Neuronal stem cell (in vitro differentiated cells): ENCODE measurements around the gene RSBN1.

ENCODE experiments used
- DNase-seq: peaks from one replicate; pipeline ENCODE4 v3.0.0-alpha.2; 2013; ENCODE audit warnings: low spot score
- H2AFZ ChIP-seq: one replicate; pipeline ENCODE4 v1.6.1; 2013; ENCODE audit warnings: mild to moderate bottlenecking, low read length, inconsistent platforms
- H2AK5ac ChIP-seq: 2 replicates; pipeline ENCODE4 v1.6.1; 2013; ENCODE audit warnings: low read depth, mild to moderate bottlenecking, inconsistent platforms, low read length, moderate library complexity, mixed read lengths
- H2BK120ac ChIP-seq: 2 replicates; pipeline ENCODE4 v1.6.1; 2013; ENCODE audit warnings: low read depth, mild to moderate bottlenecking, inconsistent platforms, low read length, moderate library complexity, mixed read lengths
- H2BK12ac ChIP-seq: one replicate; pipeline ENCODE4 v1.6.1; 2013; ENCODE audit warnings: low read length, inconsistent platforms
- H2BK15ac ChIP-seq: 2 replicates; pipeline ENCODE4 v1.6.1; 2013; ENCODE audit warnings: mild to moderate bottlenecking, low read length, inconsistent platforms, mixed read lengths
- H2BK5ac ChIP-seq: one replicate; pipeline ENCODE4 v1.6.1; 2013; ENCODE audit warnings: inconsistent platforms, mild to moderate bottlenecking, low read length, moderate library complexity
- H3K14ac ChIP-seq: one replicate; pipeline ENCODE4 v1.6.1; 2013; ENCODE audit warnings: low read length, inconsistent platforms
- H3K18ac ChIP-seq: 2 replicates; pipeline ENCODE4 v1.6.1; 2013; ENCODE audit warnings: low read length, inconsistent platforms
- H3K23ac ChIP-seq: 2 replicates; pipeline ENCODE4 v1.6.1; 2013; ENCODE audit warnings: low read depth, mild to moderate bottlenecking, mixed read lengths, low read length, inconsistent platforms; ENCODE audit not compliant: poor library complexity
- H3K27ac ChIP-seq: replicated peaks from 3 replicates; pipeline ENCODE4 v1.5.1; 2013; ENCODE audit warnings: low read length, inconsistent platforms
- H3K27me3 ChIP-seq, 3 experiments: 2 replicates each; pipeline ENCODE4 v1.6.1; 2013; ENCODE audit warnings: low read length in 3 of 3, mild to moderate bottlenecking in 2 of 3, inconsistent platforms in 1 of 3, low read depth in 1 of 3, mixed read lengths in 1 of 3, moderate library complexity in 1 of 3; ENCODE audit not compliant: control insufficient read depth in 3 of 3, insufficient read depth in 3 of 3
- H3K36me3 ChIP-seq, 2 donors: replicated peaks in 1 of 2; 2 replicates each; pipeline ENCODE4 v1.6.1; 2013; ENCODE audit warnings: low read length in 2 of 2; ENCODE audit not compliant: control insufficient read depth in 2 of 2, insufficient read depth in 2 of 2
- H3K4ac ChIP-seq: 2 replicates; pipeline ENCODE4 v1.6.1; 2013; ENCODE audit warnings: inconsistent platforms, mild to moderate bottlenecking, low read length, moderate library complexity
- H3K4me1 ChIP-seq, 2 donors: 1 replicate in 1 of 2; 2 replicates in 1 of 2; pipeline ENCODE4 v1.6.1; 2013; ENCODE audit warnings: low read length in 2 of 2, low read depth in 1 of 2; ENCODE audit not compliant: control insufficient read depth in 2 of 2, insufficient read depth in 1 of 2
- H3K4me2 ChIP-seq: one replicate; pipeline ENCODE4 v1.6.1; 2013; ENCODE audit warnings: mild to moderate bottlenecking, low read length, inconsistent platforms; ENCODE audit not compliant: insufficient read depth, poor library complexity, severe bottlenecking
- H3K4me3 ChIP-seq, 2 donors: 2 replicates each; pipeline ENCODE4 v1.5.1; 2013; ENCODE audit warnings: low read length in 2 of 2, mild to moderate bottlenecking in 2 of 2, inconsistent platforms in 1 of 2, moderate library complexity in 1 of 2
- H3K79me1 ChIP-seq: one replicate; pipeline ENCODE4 v1.6.1; 2013; ENCODE audit warnings: low read depth, mild to moderate bottlenecking, inconsistent platforms, low read length, moderate library complexity
- H3K9ac ChIP-seq: one replicate; pipeline ENCODE4 v1.6.1; 2013; ENCODE audit warnings: mild to moderate bottlenecking, low read depth, low read length, inconsistent platforms; ENCODE audit not compliant: poor library complexity
- H3K9me3 ChIP-seq, 2 donors: replicated peaks in 1 of 2; 2 replicates each; pipeline versions ENCODE3 to v1.6.1; 2013; ENCODE audit warnings: low read length in 2 of 2, mild to moderate bottlenecking in 2 of 2, inconsistent platforms in 1 of 2, low read depth in 1 of 2, mixed read lengths in 1 of 2, moderate library complexity in 1 of 2; ENCODE audit not compliant: control insufficient read depth in 2 of 2, insufficient read depth in 1 of 2
- H4K8ac ChIP-seq: one replicate; pipeline ENCODE4 v1.6.1; 2013; ENCODE audit warnings: low read depth, mild to moderate bottlenecking, inconsistent platforms, low read length, moderate library complexity
- H4K91ac ChIP-seq: one replicate; pipeline ENCODE4 v1.6.1; 2013; ENCODE audit warnings: low read length, low read depth, mild to moderate bottlenecking, inconsistent platforms; ENCODE audit not compliant: poor library complexity
- WGBS, 2 donors: extraction: QIAGEN DNeasy Blood & Tissue Kit; methylation state at CpG; one replicate each; pipeline ENCODE4 v1.1.7; 2013; ENCODE audit warnings: missing lambda C conversion rate in 2 of 2, mixed read lengths in 1 of 2; ENCODE audit not compliant: insufficient read length in 2 of 2, insufficient replicate concordance in 1 of 2; ENCODE audit errors: extremely low coverage in 2 of 2; 5-methylcytosine and 5-hydroxymethylcytosine counted together

The RSBN1 gene

GRCh38 chr1:113793878-113794834 lies 18.1 kb downstream of the RSBN1 start:
- Histone ChIP-seq H4K8ac (no peak overlapping the region), H2BK120ac (no peak overlapping the region), H3K4me2 (no peak overlapping the region), H2AFZ (no peak overlapping the region), H2BK15ac (no peak overlapping the region), H2AK5ac (no peak overlapping the region), H2BK5ac (no peak overlapping the region), H3K9ac (no peak overlapping the region), H3K14ac (no peak overlapping the region), H3K9me3 (peaks cover 0 to 3% of the 10 kb centered on the region in 2 donors), H3K36me3 (peaks cover 8 to 76% of the 10 kb centered on the region in 2 donors), H3K23ac (no peak overlapping the region), H4K91ac (no peak overlapping the region), H3K4ac (no peak overlapping the region), H3K27ac (no peak overlapping the region), H2BK12ac (no peak overlapping the region), H3K4me3 (no peak overlapping the region), H3K27me3 (no peaks in the 10 kb centered on the region), H3K4me1 (peaks cover 0 to under 1% of the 10 kb centered on the region in 2 donors), H3K79me1 (no peaks in the 10 kb centered on the region), H3K18ac (no peak overlapping the region)
- no CpG with 5 or more reads among the region's 9 CpGs for WGBS, 2 donors
- DNase-seq, result no peak

GRCh38 chr1:113792986-113793385 lies 19.3 kb downstream of the RSBN1 start:
- no peak overlapping the region for H2BK120ac ChIP-seq
- no peak overlapping the region for H3K4ac ChIP-seq
- no peak overlapping the region for H3K4me2 ChIP-seq
- H2BK12ac ChIP-seq, result no peak overlapping the region
- H3K23ac ChIP-seq, result no peak overlapping the region
- no peak overlapping the region for H2AFZ ChIP-seq
- H3K4me1 ChIP-seq, result peaks cover 0 to 1% of the 10 kb centered on the region in 2 donors
- no CpG with 5 or more reads among the region's 1 CpG for WGBS, 2 donors
- H2BK5ac ChIP-seq, result no peak overlapping the region
- peaks cover 0 to 8% of the 10 kb centered on the region in 2 donors for H3K9me3 ChIP-seq
- H3K36me3 ChIP-seq, result peaks cover 8 to 81% of the 10 kb centered on the region in 2 donors
- DNase-seq, result no peak
- no peak overlapping the region for H2BK15ac ChIP-seq
- no peak overlapping the region for H3K4me3 ChIP-seq
- H3K79me1 ChIP-seq, result no peaks in the 10 kb centered on the region
- H4K8ac ChIP-seq, result no peak overlapping the region
- no peak overlapping the region for H3K27ac ChIP-seq
- no peak overlapping the region for H3K18ac ChIP-seq
- H2AK5ac ChIP-seq, result no peak overlapping the region
- H3K27me3 ChIP-seq, result no peaks in the 10 kb centered on the region
- H3K9ac ChIP-seq, result no peak overlapping the region
- no peak overlapping the region for H3K14ac ChIP-seq
- H4K91ac ChIP-seq, result no peak overlapping the region

- H3K9ac ChIP-seq, result no peak overlapping the region
- H3K14ac ChIP-seq, result no peak overlapping the region
- no peak overlapping the region for H4K8ac ChIP-seq
- no peak overlapping the region for H3K4ac ChIP-seq
- H2AK5ac ChIP-seq, result no peak overlapping the region
- no peak overlapping the region for H2BK120ac ChIP-seq
- no peak overlapping the region for H3K18ac ChIP-seq
- H3K9me3 ChIP-seq, result peaks cover 0 to 8% of the 10 kb centered on the region in 2 donors
- H3K79me1 ChIP-seq, result no peaks in the 10 kb centered on the region
- no peak for DNase-seq
- no CpG with 5 or more reads among the region's 5 CpGs for WGBS, 2 donors
- no peak overlapping the region for H3K4me3 ChIP-seq
- H2BK5ac ChIP-seq, result no peak overlapping the region
- no peak overlapping the region for H4K91ac ChIP-seq
- H3K36me3 ChIP-seq, result peaks cover 7 to 80% of the 10 kb centered on the region in 2 donors
- peaks cover 0 to 1% of the 10 kb centered on the region in 2 donors for H3K4me1 ChIP-seq
- no peaks in the 10 kb centered on the region for H3K27me3 ChIP-seq
- no peak overlapping the region for H2AFZ ChIP-seq
- no peak overlapping the region for H2BK15ac ChIP-seq
- H3K4me2 ChIP-seq, result no peak overlapping the region
- H3K27ac ChIP-seq, result no peak overlapping the region
- H3K23ac ChIP-seq, result no peak overlapping the region
- H2BK12ac ChIP-seq, result no peak overlapping the region
Observed at GRCh38 chr1:113792471-113792870, 19.8 kb downstream of the RSBN1 start.

- Histone ChIP-seq H2AK5ac (no peak overlapping the region), H3K27ac (no peak overlapping the region), H3K14ac (no peak overlapping the region), H3K4me2 (no peak overlapping the region), H2BK12ac (no peak overlapping the region), H3K4me3 (no peak overlapping the region), H3K79me1 (no peaks in the 10 kb centered on the region), H3K9me3 (peaks cover 0 to 8% of the 10 kb centered on the region in 2 donors), H2BK15ac (no peak overlapping the region), H3K9ac (no peak overlapping the region), H4K8ac (no peak overlapping the region), H4K91ac (no peak overlapping the region), H3K23ac (no peak overlapping the region), H2BK120ac (no peak overlapping the region), H3K4ac (no peak overlapping the region), H2AFZ (no peak overlapping the region), H3K36me3 (peaks cover 0 to 58% of the 10 kb centered on the region in 2 donors), H3K18ac (no peak overlapping the region), H3K4me1 (peaks cover 0 to 4% of the 10 kb centered on the region in 2 donors), H3K27me3 (no peaks in the 10 kb centered on the region), H2BK5ac (no peak overlapping the region)
- no peak for DNase-seq
- WGBS, 2 donors, result no CpG with 5 or more reads among the region's 3 CpGs
Observed at GRCh38 chr1:113788802-113789201, 23.5 kb downstream of the RSBN1 start.
